NK-92 (cell line): ENCODE data around the gene ZNF365.
"Not testable (repeated sequence)": the region's sequence is repeated elsewhere in the genome, so short reads cannot be mapped to it uniquely, and the experiment has no call there.

Experiments used
- DNase-seq: peaks from one replicate; lab custom pipeline; 2025; ENCODE audit not compliant: unreplicated experiment; lab: John Stamatoyannopoulos, UW

The ZNF365 gene

GRCh38 chr10:62410934-62411333 lies 36.8 kb downstream of the ZNF365 start:
- not testable (repeated sequence) for DNase-seq

DNA sequence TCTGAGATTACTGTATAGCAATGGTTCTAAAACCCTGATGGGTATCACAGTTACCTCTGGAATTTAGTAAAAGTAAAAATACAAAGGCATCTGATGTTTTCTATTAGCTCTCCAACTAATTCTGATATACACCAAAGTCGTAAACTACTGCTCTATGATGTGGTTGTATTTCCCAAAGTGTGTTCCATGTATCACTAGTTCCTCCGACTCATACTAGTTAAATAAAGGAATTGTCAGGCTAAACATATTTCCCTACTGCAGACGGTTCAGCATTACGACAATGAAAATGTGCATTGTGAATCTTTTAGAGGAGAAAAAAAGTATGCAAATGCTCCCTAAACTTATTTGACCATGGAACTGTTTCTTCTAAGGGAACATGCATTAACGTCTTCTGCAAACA lies 38.9 kb downstream of the ZNF365 start:
- DNase-seq = no peak

- DNase-seq = no peak
Observed at GRCh38 chr10:62413652-62414051, 39.5 kb downstream of the ZNF365 start.

- DNase-seq = no peak
Observed at GRCh38 chr10:62414359-62414758, 40.2 kb downstream of the ZNF365 start.

GRCh38 chr10:62422068-62422590 lies 48.0 kb downstream of the ZNF365 start:
- DNase-seq = no peak

DNA sequence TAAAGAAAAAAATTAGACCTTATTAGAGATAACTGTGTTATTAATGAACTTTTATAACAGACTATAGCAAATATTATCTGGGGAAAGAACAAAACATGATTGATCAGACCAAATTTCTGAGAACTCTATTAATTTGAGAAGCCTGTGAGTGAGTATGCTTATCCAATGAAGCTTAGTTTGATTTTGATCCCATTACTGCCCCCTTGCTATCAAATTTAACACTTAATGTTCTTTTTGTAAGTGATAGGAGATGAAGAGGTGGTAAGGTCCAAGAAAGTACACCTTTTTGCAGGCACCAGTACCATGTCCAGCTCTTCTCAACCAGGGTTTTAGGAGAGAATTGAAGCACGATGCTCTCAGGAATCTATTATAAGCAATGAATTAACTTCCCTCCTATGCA lies 49.9 kb downstream of the ZNF365 start:
- DNase-seq = no peak

- DNase-seq = no peak
Observed at GRCh38 chr10:62426086-62426485, 51.9 kb downstream of the ZNF365 start.

GRCh38 chr10:62426600-62426999 lies 52.4 kb downstream of the ZNF365 start:
- DNase-seq = no peak

GRCh38 chr10:62430881-62431280 lies 56.7 kb downstream of the ZNF365 start:
- no peak for DNase-seq

- DNase-seq = no peak
Observed at GRCh38 chr10:62433181-62433692, 59.1 kb downstream of the ZNF365 start.

GRCh38 chr10:62433901-62434300 lies 59.7 kb downstream of the ZNF365 start:
- DNase-seq = no peak

- DNase-seq = no peak
Observed at GRCh38 chr10:62437696-62438095, 63.5 kb downstream of the ZNF365 start.

- DNase-seq = no peak
Observed at GRCh38 chr10:62442006-62442405, 67.8 kb downstream of the ZNF365 start.

- DNase-seq = no peak
Observed at GRCh38 chr10:62442894-62443669, 68.9 kb downstream of the ZNF365 start.

DNA sequence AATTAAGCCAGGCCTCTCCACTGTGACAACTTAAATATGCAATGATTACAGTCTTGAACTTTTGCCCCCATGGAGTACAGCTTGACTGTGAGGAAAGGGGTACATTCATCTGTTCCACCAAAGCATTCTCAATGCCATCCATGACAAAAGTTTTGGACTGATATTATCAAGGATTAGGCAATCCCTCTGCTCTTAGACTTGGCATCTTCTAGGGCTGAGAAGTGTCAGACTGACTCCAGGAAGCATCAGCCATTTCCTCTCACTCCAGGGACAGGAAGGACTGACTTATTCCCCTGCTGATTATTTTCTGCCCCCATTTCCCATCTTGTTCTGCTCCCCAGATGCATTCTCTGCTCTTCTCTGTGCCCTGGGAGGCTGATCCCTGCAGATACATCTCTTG lies 69.7 kb downstream of the ZNF365 start:
- no peak for DNase-seq

- DNase-seq = no peak
Observed at GRCh38 chr10:62446627-62447026, 72.5 kb downstream of the ZNF365 start.

- no peak for DNase-seq
Observed at GRCh38 chr10:62450912-62451610, 76.9 kb downstream of the ZNF365 start.

DNA sequence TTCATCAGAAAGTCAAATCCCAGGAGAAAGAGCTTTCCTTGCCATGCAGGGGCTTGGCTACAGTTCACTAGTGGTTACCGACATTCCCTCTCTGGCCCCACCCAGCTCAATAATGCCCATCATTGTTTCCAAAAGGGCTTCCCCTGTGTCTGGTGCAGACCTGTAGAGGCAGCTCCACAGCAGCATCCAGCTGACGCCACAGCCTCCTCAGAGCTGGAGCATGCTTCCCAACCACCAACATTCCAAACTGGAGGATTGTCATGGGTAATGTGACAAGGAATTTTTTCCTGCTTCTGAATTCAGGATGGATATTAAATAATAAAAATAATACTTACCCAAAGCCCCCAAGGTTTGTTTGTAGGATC lies 77.4 kb downstream of the ZNF365 start:
- no peak for DNase-seq
